A172 (cell line): ENCODE measurements around the gene PLCD1. TPM values are rescaled to one million over a fixed set of nuclear protein-coding genes. Genes with fewer than 3 reads are reported as not detected.

Experiments used
- DNase-seq: peaks from one replicate; pipeline ENCODE4 v3.0.0-alpha.2; 2015; ENCODE audit warnings: low spot score
- total RNA-seq: library from RNA; depleted of rRNA; stranded (reverse); fragments of >200 nt; shearing (Covaris generic); gene quantifications from 2 replicates; pipeline ENCODE4 v1.2.3, GENCODE V29; 2014; rRNA removed

PLCD1 gene
- total RNA-seq, 1 experiment from 2014 or later = 5.4 TPM

DNA sequence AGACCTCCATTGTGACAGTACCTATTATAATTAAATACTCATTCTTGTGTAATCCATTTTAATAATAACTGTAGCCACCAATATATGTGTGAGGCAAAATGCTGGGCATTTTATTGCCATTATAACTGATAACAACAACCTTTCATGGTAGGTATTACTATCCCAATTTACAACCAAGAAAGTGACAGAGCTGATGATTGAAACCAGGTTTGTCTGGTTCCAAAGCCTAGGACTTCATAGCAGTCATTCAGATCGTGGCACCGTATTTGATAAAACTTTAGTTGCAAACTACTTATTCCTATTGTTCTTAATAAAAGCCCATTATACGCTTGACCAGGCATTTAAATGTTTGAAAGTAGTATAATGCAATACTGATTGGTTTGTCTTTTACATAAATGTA is 65.3 kb downstream of the PLCD1 start:
- no peak for DNase-seq

DNA sequence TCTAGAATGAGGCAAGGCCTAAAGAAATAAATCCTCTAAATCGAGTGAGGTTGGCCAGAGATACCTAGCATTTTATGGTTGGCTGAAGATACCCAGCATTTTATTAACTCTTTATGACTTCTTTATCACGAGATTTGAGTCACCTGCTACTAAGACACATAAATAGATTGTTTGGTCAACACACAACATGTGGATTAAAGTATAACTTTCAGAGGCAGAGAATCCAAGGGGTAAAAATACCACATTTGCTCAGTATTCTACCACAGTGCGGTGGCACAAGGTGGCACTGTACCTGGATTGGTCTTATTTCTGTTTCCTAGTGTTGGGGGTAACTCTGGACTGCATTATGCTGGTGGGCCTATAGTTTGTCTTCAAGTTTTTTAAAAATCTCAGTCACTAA is 65.8 kb downstream of the PLCD1 start:
- no peak for DNase-seq

DNA sequence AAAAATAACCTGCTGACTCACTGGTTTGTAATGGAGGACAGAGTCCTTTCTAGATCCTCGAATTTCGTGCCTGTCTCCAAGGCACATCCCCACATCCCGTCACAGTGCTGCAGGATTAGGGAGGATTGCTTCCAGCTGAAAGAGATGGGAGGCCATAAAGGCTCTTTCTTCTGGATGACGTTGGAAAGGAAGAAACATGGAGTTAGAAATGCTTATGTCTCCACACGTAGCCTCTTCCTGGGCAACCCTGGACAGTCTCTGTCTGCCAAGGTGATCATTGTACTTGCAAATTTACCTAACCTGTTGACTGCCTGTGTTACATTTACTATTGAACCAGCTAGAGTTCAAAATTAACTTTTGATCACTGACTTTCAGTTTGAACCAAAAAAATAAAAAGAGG is 66.4 kb downstream of the PLCD1 start:
- DNase-seq = no peak

DNA sequence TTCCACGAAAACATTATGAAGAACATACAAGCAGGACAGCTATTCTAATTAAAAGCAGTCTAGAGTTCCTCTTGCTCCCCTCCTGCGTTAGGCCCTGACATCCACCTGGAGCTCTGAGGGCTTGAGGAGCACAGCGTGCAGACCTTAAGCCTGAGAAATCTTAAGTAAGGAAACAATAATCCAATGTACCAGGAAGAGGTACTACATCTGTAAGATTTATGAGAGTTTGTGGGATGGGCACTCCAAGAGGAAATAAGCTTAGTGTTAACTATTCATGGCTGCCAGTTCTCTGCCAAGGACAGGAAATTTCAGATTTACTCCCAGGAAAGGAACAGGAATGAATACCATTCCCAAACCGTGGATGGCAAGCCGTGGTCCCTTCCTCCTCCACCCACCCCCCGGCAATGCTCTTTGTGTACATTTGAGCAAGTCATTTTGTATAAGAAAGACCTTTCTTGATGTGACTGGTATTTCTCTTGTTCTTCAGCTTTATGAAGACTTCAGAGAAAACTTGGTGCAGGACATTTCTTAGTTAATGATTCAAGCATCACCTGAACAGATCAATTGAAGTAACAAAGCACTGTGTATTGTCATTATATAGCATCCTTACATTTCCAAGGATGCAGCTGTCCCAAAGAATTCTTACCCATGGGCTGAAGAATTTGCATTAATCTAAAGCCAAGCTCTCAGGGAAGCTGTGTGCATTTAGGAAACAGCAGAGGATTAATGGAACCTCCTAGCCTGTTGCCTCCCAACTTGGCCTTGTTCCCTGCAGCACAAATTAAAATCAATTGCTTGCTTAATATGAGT is 67.6 kb downstream of the PLCD1 start:
- DNase-seq = peak; percentile 43

DNA sequence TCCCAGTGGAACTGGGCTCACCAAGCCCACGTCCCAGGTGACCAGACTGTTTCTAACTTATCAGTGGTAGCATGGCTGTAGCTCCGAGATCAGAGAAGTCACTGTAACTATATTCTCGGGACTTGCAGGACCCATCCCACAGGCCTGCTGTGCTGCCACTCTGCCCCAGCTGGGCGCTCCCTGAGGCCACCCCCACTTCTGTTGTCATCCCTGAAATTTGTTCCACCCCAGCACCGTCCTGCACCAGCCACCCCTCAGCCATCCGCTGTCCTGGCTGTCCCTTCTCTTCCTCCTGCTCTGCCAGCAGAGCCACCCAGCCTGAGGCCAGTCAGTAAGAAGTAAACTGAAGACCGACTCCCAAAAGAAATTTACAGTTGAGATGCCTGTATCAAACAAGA is 71.9 kb downstream of the PLCD1 start:
- DNase-seq = no peak

Other genes starting within 250 kb of the PLCD1 start
- 26.7 and 32.5 TPM in 2 replicates for gene CTDSPL, start 167.8 kb downstream of the PLCD1 start, total RNA-seq
- gene VILL, start 38.9 kb downstream of the PLCD1 start, total RNA-seq = 0.07 and 1.7 TPM in 2 replicates
- gene DLEC1, start 9.6 kb upstream of the PLCD1 start, total RNA-seq = not detected in 2 replicates
- gene ACAA1, start 107.5 kb upstream of the PLCD1 start, total RNA-seq = 17.7 and 18.1 TPM in 2 replicates
- 0.93 and 2.1 TPM in 2 replicates for gene MYD88, start 109.0 kb upstream of the PLCD1 start, total RNA-seq
- 38.8 and 44.7 TPM in 2 replicates for gene OXSR1, start 135.9 kb upstream of the PLCD1 start, total RNA-seq
- not detected in 2 replicates for gene SLC22A13, start 236.2 kb upstream of the PLCD1 start, total RNA-seq